Mesothelial cell of epicardium (in vitro differentiated cells): Measurements from ENCODE around the gene NPB. TPM values are rescaled to one million over a fixed set of nuclear protein-coding genes. Genes with fewer than 3 reads are reported as not detected.
A peak's percentile ranks its signal among the peaks of the same experiment; 100 is the strongest.

ENCODE experiments used
- DNase-seq, 2 experiments: peaks; one replicate each; pipeline ENCODE4 v3.0.0; 2021; ENCODE audit warnings: low spot score in 2 of 2; ENCODE audit not compliant: unreplicated experiment in 2 of 2
- H3K27ac Mint-ChIP-seq: 2 replicates; pipeline ENCODE4 v1.8.0; 2021; ENCODE audit warnings: mixed read lengths
- H3K27me3 Mint-ChIP-seq: 2 replicates; pipeline ENCODE4 v1.8.0; 2021; ENCODE audit warnings: low read depth, mixed read lengths
- H3K36me3 Mint-ChIP-seq: 2 replicates; pipeline ENCODE4 v1.8.0; 2021; ENCODE audit warnings: mixed read lengths
- H3K4me1 Mint-ChIP-seq: 2 replicates; pipeline ENCODE4 v1.8.0; 2021; ENCODE audit warnings: mixed read lengths
- H3K4me3 Mint-ChIP-seq: 2 replicates; pipeline ENCODE4 v1.8.0; 2021; ENCODE audit warnings: mild to moderate bottlenecking, moderate library complexity, mixed read lengths
- H3K9me3 Mint-ChIP-seq: 2 replicates; pipeline ENCODE4 v1.8.0; 2021; ENCODE audit warnings: mixed read lengths
- total RNA-seq: library from RNA; stranded (reverse); gene quantifications from 3 replicates; pipeline ENCODE4 v1.2.1, GENCODE V29; 2021
- TF ChIP-seq, protein P1 (sequence below): fragments of 200-600 bp; sonication (generic); IDR thresholded peaks from one replicate; pipeline ENCODE4 v1.5.0; 2021; ENCODE audit warnings: antibody characterized with exemption; ENCODE audit not compliant: unreplicated experiment

NPB gene
- total RNA-seq, 1 donor from 2014 or later: 1.7 TPM

DNA sequence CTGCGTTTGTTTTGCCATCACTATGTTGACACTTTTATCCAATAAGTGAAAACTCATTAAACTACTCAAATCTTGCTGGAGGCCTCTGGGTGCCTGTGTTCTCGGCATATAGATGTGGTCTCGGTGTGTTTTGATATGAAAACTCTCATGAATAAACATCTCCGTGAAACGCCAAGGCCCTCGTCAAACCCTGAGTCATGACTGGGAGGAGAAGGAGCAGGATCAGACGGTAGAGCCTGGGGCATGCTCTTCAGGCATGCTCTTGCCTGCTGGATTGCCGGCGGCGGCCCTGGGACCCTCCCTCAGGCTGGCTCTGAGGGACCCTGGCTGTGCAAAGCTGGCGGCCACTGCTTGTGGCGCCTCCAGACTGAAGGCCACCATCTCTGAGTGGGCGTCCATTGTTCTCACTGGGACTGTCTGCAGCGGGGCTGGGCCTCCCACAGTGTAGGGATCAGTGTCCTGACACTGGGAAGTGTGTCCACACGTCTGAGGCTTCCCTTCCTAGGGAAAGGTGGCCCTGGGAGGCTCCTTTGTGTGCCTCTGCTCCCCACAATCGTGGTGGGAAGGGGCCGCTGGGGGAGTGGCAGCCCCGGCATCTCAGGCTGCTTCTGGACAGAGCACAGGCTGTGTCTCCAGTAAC is 1.7 kb upstream of the NPB start:
- TF ChIP-seq, protein P1, sequence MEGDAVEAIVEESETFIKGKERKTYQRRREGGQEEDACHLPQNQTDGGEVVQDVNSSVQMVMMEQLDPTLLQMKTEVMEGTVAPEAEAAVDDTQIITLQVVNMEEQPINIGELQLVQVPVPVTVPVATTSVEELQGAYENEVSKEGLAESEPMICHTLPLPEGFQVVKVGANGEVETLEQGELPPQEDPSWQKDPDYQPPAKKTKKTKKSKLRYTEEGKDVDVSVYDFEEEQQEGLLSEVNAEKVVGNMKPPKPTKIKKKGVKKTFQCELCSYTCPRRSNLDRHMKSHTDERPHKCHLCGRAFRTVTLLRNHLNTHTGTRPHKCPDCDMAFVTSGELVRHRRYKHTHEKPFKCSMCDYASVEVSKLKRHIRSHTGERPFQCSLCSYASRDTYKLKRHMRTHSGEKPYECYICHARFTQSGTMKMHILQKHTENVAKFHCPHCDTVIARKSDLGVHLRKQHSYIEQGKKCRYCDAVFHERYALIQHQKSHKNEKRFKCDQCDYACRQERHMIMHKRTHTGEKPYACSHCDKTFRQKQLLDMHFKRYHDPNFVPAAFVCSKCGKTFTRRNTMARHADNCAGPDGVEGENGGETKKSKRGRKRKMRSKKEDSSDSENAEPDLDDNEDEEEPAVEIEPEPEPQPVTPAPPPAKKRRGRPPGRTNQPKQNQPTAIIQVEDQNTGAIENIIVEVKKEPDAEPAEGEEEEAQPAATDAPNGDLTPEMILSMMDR: no peak
- no peak overlapping the region for H3K4me3 Mint-ChIP-seq
- H3K27ac Mint-ChIP-seq: no peak overlapping the region
- H3K9me3 Mint-ChIP-seq: no peaks in the 10 kb centered on the region
- DNase-seq: peak in 1 of 2 experiments; percentile 12
- peaks cover 17% of the 10 kb centered on the region for H3K27me3 Mint-ChIP-seq
- H3K36me3 Mint-ChIP-seq: peaks cover 12% of the 10 kb centered on the region
- no peaks in the 10 kb centered on the region for H3K4me1 Mint-ChIP-seq

DNA sequence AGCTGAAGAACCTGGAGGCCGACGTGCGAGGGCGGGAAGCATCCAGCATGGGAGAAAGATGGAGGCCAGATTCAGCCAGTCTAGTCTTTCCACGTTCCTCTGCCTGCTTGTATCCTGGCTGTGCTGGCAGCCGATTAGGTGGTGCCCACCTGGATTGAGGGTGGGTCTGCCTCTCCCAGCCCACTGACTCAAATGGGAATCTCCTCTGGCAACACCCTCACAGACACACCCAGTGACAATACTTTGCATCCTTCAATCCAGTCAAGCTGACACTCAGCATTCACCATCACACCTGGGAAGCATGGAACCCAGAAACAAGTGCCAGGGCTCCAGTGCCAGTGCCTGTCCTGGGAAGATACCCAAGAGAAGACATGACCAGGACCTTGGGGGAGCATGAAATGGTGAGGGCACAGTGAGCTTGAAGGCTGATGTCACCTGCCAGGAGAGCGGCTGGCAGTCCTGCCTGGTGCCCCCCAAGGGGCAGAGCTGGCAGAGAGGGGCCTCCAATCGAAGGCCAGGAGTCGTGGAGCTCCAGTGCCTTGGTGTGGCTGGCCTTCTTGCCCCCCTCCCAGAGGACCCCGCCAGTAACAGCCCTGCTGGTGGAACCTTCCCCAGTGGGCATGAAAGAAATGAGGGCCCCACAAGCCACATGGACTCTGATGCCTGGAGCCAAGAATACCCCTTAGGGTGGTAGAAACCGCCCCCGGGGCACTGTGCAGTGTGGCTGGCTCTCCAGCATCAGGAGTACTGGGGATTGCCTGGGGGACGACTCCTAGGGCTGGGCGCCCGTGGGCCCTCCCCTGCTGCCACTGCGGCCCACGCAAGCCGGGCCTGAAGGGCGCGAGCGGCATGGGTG is 643 bp upstream of the NPB start:
- H3K4me3 Mint-ChIP-seq: peak overlapping the region; percentile 16
- H3K36me3 Mint-ChIP-seq: peaks cover 10% of the 10 kb centered on the region
- peaks cover 17% of the 10 kb centered on the region for H3K27me3 Mint-ChIP-seq
- TF ChIP-seq, protein P1: no peak
- no peak for DNase-seq
- H3K4me1 Mint-ChIP-seq: no peaks in the 10 kb centered on the region
- H3K9me3 Mint-ChIP-seq: no peaks in the 10 kb centered on the region
- no peak overlapping the region for H3K27ac Mint-ChIP-seq

DNA sequence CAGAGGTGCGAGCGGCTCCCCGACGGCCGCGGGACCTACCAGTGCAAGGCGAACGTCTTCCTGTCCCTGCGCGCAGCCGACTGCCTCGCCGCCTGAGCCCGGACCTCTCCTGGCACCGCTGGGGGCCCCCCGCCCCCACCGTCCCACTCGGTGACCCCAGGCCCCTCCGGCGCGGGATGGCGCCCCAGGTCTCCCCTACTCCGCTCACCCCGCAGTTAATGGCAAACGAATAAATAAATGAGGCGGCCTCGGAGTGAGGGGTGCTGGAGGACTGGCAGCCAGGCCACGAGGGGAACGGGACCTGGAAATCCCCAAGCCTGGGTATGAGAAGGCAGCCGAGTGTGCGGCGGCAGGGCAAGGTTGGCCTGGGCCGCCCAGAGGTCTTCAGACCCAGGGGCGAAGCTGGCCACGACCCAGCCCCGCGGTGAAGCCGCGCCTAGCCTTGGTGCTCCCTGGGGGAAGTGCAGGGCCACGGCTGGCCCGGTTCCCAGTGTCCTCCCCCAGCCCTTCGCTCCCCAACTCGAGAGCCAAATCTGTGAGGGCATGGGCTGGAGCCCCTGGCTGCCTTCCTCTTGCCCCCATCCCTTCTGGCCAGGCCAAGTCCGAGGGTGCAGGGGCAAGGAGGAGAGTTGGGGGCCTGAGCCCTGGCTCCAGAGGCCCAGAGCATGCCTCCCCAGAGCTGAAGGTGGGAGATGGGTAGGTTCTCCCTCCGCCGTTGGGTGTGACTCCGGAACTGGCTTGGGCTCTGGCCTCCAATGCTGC is 796 bp downstream of the NPB start:
- peaks cover 9% of the 10 kb centered on the region for H3K36me3 Mint-ChIP-seq
- H3K4me1 Mint-ChIP-seq: no peaks in the 10 kb centered on the region
- H3K27me3 Mint-ChIP-seq: peaks cover 17% of the 10 kb centered on the region
- no peaks in the 10 kb centered on the region for H3K9me3 Mint-ChIP-seq
- no peak for DNase-seq
- TF ChIP-seq, protein P1: no peak
- H3K27ac Mint-ChIP-seq: no peak overlapping the region
- H3K4me3 Mint-ChIP-seq: peak overlapping the region; percentile 36

DNA sequence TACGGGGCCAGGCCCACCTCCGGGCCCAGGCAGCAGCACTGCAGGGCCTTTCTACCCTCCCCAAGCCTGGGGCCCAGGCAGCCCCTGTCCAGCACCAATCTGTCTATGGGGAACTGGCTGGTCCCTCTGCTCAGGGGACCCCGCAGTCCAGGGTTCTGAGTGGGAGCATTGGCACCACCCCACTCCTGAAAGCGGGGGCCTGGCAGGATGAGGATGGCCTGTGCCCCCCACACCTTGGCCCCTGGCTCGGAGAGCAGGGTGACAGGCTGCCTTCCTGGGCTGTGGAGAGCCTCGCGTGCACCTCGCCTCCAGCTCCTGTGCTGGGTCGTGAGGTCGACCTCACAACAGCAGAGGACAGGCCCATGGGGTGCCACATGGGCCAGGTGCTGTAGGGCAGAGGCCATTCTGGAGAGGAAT is 1.4 kb downstream of the NPB start:
- DNase-seq: no peak
- H3K4me1 Mint-ChIP-seq: no peaks in the 10 kb centered on the region
- TF ChIP-seq, protein P1: no peak
- H3K27ac Mint-ChIP-seq: no peak overlapping the region
- H3K4me3 Mint-ChIP-seq: no peak overlapping the region
- H3K9me3 Mint-ChIP-seq: no peaks in the 10 kb centered on the region
- peaks cover 17% of the 10 kb centered on the region for H3K27me3 Mint-ChIP-seq
- peaks cover 7% of the 10 kb centered on the region for H3K36me3 Mint-ChIP-seq

DNA sequence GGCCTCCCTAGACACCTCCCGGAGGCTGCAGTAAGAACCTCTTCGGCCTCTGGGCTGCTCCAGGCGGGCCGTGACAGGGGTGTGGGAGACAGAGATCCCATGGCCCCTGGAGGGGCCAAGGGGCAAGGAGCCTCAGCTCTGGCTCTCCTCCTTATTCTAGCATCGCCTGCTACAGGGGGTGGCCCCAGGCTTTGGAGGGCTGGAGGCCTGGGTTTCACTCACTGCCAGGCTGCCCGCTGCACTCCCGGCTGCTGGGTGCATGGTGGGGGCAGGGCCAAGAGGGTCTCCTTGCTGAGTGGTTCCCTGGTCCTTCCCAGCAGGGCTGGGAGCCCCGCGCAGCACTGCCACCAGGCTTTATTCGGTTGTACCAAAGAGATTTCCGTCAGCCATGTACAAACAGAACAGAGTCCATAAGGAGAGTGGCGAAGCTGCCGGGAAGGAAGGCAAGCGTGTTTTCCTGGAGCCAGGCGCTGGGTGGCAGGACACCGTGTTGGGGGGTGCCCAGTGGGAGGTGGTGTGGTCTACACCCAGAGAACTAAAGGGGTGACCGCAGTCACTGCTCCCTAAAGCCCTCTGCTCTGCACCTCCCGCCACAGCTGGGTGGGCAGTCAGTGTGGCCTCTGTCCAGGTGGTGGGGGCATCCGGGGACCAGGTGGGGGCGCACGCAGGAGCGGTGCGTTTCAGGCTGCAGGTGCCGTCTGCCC is 2.0 kb downstream of the NPB start:
- Mint-ChIP-seq H3K27me3 (peaks cover 17% of the 10 kb centered on the region), H3K4me3 (no peak overlapping the region), H3K36me3 (peaks cover 7% of the 10 kb centered on the region), H3K4me1 (no peaks in the 10 kb centered on the region), H3K27ac (no peak overlapping the region), H3K9me3 (no peaks in the 10 kb centered on the region)
- DNase-seq: no peak
- TF ChIP-seq, protein P1: no peak
